ENCODE results near the gene ERBB3.
A peak's percentile ranks its signal among the peaks of the same experiment; 100 is the strongest.
"Not testable (repeated sequence)": the region's sequence is repeated elsewhere in the genome, so short reads cannot be mapped to it uniquely, and the experiment has no call there.

ERBB3 gene

DNA sequence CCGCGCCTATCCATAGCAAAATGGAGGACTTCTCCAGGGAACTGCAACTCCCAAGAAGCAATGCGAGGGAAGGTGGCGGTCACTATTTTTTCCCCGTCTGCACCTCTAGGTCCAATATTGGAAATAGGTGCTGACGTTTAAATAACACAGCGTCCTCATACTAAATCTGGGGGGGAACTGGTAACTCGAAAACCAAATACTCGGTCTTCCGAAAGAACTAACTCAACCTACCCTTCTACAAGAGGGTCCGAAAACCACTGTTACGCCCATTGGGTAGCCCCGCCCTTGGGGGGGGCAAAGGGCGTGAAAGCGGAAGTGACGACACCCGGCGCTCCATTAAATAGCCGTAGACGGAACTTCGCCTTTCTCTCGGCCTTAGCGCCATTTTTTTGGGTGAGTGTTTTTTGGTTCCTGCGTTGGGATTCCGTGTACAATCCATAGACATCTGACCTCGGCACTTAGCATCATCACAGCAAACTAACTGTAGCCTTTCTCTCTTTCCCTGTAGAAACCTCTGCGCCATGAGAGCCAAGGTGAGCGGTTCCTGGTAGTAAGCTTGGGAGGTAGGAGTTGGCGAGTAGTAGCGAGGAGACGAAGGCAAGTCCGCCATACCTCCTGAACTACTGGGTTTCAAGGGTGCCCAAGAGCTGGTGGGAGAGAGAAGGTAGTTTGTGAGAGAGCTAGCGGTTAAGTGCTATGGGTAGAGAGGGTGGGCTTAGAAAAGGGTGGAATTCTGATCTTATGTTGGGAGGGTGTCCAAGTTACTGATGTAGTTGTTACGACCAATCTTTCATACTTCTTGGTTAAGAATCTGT is 36.5 kb downstream of the ERBB3 start, which contains the start of gene RPL41:
TSS of gene RPL41 (plus strand) at position 367 of the 815 bp plus-strand sequence.
- DNase-seq (ENCODE audit: low read depth): peak; percentile 90

DNA sequence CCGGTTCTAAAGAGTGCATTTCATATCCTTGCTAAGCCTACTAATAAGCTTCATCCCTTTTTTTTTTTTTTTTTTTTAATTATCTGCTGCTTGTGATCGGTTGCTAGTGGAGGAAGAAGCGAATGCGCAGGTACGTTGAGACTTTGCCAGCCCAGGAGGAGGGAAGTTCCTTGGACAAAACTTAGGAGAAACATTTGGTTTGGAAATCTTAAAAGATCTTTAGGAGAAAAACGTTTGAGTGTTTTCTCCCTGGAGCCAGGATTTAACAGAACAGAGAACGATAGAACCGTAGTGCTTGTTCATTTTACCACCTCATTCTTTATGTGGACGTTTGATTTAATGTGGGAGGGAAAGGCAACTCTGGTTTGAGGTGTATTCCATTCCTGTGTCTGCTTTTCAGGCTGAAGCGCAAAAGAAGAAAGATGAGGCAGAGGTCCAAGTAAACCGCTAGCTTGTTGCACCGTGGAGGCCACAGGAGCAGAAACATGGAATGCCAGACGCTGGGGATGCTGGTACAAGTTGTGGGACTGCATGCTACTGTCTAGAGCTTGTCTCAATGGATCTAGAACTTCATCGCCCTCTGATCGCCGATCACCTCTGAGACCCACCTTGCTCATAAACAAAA is 37.2 kb downstream of the ERBB3 start:
- not testable (repeated sequence) for DNase-seq (ENCODE audit: low read depth)

DNA sequence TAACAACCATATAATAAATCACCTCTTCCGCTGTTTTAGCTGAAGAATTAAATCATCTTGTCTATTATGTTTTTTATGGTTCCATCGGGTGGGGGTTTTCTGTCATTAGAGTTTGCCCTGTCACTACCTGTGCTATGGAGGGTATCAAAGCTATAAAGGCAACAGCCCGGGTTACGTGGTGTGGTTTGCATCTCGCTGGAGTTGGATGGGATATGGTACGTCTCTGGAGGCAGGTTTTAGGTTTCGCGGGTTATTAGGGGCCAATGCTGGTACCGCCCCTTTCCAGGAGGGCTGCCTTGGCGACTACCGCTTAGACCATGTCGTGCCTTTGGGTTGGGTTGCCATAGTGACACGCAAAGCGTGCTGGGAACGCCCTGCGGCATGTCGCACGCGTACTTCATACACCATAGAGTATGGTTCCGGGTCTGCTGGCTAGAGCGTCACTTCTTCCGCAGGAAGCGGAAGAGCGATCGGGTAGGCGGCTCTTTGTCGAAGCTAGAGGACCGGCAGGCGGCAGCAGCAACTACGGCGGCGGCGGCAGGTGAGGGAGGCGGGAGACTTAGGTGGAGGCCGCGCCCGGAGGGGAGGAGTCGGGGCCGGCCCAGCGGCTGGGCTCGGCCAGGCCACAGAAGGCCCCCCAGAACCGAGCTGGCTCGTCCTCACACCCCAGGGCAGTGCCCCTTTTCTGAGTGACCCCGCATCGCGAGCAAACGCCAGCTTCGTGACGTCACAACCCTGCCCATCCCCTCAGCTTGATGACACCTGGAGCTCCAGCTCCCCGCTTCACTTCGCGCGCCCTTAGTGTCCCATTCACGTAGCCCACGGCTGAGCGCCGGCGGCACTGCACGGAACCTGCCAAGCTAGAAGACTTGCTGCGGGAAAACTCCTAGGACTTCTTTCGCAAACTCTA is 38.1 kb downstream of the ERBB3 start, which contains the start of gene ZC3H10:
TSS of gene ZC3H10 (plus strand) at position 489 of the 910 bp plus-strand sequence. CDS start 2,297 bp downstream, outside the sequence.
- peak; percentile 99 for DNase-seq (ENCODE audit: low read depth)

DNA sequence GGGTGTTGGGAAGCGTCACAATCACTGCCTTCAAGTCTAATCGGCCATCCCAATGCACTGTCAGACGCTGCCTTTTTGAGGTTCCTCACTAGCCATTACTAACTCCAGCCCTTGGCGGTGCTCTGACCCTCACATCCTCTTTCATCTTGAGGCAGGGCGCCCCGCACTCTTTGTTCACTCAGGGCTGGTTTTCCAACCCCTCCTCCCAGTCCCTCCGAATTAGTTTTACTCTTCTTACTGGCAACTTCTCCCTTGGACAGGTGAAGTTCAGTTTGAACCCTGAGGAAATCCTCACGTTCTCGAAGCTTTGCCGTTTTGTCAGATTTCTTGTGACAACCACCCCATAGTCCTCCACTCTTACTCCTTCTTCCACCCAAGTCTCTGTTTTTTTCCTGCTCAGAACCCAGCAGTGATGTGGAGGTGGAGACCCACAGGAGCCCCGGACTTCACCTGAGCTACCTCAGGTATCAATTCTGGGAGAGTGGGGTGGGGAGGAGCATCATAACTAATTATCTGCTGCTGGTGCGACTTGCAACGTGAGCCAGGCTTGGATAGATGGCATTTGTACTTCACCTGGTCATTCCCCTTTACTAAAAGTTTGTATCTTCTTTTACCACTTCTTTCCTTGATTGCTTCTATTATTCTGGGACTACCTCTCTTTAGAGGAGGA is 38.9 kb downstream of the ERBB3 start:
- no peak for DNase-seq (ENCODE audit: low read depth)

DNA sequence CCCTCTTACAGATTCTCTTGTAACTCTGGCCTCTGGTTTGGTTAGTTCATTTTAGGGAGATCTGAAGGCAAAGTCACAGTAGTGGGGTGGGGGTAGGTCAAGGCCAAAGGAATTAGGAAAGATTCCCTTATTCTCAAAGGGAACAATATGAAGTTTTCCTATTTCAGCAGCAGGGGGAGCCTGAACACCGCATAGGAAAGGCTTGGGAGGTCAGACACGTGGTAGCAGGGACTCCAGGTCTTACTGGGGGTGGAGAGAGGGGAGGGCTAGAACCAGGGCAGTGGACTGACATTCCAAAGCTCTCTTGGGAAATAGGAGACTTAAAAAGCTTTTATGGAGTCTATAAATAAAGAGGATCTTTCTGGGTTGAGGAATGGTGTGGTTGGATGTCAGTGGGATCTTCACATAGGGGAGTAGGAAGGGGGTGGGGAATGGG is 39.4 kb downstream of the ERBB3 start:
- peak; percentile 94 for DNase-seq (ENCODE audit: low read depth)

DNA sequence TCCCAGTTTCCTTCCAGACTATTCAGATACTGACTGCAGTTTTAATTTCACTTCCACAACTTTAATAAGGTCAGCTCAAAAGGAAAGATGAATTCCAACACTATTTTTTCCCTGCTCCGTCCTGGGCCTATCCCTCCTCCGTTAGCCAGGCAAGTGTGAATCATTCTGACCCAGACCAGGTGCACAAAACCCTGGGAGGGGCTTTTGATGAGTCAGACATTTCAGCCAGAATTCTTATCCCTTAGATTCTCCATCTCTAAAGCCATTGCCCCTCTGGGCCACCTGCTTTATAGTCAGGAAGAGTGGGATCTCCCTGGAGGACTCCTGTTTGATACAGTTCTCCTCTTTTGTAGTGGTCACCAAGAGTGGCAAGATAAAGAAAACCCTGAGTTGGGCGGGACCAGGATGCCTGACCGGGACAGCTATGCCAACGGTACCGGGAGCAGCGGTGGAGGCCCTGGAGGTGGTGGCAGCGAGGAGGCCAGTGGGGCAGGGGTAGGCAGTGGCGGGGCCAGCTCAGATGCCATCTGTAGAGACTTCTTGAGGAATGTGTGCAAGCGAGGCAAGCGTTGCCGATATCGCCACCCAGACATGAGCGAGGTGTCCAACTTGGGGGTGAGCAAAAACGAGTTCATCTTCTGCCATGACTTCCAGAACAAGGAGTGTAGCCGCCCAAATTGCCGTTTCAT is 40.3 kb downstream of the ERBB3 start:
- peak; percentile 35 for DNase-seq (ENCODE audit: low read depth)

DNA sequence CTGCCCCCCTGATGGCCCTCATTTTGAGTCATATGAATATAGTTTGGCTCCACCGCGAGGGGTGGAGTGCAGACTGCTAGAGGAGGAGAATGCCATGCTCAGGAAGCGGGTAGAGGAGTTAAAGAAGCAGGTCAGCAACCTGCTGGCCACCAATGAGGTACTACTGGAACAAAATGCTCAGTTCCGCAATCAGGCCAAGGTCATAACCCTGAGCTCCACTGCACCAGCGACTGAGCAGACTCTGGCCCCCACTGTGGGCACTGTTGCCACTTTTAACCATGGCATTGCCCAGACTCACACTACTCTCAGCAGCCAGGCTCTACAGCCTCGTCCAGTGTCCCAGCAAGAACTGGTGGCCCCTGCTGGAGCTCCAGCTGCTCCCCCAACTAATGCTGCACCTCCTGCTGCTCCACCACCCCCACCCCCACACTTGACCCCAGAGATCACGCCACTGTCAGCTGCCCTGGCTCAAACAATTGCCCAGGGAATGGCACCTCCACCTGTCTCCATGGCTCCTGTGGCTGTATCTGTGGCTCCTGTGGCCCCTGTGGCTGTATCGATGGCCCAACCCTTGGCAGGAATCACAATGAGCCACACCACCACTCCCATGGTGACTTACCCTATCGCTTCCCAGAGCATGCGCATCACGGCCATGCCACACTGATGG is 41.4 kb downstream of the ERBB3 start:
- DNase-seq (ENCODE audit: low read depth): no peak

DNA sequence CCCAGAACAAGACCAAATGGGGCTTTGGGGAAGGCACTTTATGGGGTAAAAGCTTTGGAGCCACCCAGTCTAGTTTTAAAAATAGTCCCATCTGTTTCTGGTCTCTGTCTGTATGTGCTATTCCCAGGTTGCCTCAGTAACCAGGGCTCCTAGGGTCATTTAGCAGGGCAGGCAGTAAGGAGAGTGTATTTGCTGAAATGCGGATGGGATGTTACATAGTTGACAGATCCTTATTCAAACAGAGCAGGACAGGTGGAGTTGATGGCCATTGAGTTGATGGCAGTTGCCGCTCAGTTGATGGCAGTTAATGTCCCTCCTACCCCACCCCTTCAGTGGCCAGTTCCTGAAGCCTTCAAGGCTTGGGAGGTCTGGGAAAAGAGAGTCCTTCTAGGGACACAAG is 42.7 kb downstream of the ERBB3 start:
- no peak for DNase-seq (ENCODE audit: low read depth)

DNA sequence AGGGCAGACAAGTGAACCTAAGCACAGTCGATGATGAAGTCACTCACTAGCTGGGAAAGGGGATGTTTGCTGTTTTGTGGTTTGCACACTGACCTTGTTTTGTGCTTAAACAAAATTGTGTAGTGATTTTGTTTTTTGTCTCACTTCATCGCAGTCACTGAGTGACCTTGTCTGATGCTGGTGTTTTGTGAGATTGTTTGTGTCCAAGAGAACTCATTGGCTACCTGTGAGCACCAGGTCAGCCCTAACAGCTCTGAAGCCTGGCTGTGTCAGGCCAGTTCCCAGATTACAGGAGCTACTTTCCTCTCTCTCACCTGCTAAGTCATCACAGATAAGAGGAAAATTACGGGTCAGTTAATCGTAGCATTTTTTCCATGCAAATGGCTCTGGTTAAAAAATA is 44.2 kb downstream of the ERBB3 start:
- no peak for DNase-seq (ENCODE audit: low read depth)

DNA sequence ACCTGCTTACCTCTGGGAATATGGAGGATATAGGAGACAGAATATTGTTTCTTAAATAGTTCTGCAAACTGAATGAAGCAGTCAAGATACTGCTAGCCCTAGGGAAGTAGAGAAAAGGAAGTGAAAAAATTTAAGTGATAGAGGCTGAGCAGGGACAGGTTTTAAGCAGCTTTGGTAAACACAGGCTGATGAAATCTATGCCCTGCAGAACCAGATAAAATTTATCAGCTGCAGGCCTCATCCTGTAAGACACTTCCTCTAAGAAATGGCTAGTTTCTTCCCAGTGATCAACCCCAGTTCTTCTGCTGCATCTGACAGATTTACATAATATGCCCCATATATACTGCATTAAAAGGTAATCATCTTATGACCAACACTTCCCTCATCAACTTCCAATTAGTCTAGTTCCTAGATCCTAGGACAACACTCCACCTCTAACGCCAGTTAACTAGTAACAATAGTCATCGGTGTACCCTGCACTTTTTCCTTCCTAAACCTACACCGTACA is 46.8 kb downstream of the ERBB3 start:
- DNase-seq (ENCODE audit: low read depth): no peak

DNA sequence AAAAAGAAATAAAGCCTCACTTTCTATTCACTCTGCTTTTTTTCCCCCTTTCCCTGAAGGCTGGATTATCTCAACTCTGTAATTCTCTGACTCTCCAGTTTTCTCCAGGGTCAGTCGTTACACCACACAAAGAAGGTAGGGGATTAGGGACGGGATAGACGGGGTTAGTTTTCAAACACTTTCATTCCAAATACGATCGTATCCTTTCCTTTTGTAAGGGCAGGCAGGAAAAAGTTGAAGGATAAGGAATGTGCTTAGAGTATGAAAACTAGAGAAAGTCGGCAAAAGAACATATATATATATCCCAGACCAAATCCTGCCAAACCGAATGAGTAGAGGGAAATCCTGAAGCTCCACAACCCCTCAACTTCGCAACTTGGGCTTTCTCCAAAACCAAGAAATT is 47.5 kb downstream of the ERBB3 start:
- DNase-seq (ENCODE audit: low read depth): no peak

DNA sequence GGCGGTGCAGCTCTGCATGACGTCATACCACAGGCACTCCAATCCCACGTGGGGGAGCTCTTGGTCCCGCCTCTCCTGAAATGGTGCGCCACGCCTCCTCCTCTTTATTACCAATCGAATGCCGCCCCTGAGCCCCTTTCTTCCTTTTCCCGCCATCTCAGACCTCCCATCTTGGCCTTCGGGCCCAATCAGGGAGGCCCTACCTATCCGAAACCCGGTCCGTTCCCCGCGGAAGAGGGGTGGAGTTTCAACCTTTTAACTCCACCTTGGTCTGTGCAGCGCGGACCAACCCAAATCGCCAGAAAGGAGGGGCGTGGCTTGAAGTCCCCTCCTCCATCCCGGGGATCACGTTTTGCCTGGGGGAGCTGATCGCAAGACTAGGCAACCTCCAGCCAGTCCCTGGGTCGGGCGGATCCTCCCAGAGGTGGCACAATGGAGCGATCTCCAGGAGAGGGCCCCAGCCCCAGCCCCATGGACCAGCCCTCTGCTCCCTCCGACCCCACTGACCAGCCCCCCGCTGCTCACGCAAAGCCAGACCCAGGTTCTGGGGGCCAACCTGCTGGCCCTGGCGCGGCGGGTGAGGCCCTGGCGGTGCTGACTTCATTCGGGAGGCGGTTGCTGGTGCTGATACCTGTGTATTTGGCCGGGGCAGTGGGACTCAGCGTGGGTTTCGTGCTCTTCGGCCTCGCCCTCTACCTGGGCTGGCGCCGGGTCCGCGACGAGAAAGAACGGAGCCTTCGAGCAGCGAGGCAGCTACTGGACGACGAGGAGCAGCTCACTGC is 48.1 kb downstream of the ERBB3 start, which contains the start of gene ESYT1:
TSS of gene ESYT1 (plus strand) at position 380 of the 782 bp plus-strand sequence. CDS start at position 433, 53 bp downstream.
- peak; percentile 100 for DNase-seq (ENCODE audit: low read depth)

DNA sequence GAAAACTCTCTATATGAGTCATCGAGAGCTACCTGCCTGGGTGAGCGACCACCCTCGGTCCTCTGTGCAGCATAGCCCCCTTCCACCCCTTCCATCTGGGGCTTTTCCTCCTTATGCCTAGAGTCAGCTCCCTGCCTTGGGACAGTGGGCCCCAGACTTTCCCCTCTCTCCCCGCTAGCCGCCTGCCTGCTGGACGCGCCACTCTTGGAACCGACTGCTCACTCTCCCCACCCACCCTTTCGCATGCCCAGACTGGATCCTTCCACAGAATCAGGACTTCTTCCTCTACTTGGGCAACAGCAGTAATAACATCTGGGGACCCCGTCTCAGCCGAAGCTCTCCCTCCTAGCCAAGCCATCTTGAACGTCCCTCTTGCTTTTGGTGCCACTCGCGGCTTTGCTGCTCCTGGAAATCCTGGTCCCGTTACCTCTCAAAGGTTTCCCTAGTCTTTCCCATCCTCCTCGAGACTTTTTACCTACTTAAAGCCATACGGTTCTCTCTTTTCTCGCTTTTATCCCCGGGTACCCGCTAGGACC is 48.8 kb downstream of the ERBB3 start:
- DNase-seq (ENCODE audit: low read depth): peak; percentile 22

DNA sequence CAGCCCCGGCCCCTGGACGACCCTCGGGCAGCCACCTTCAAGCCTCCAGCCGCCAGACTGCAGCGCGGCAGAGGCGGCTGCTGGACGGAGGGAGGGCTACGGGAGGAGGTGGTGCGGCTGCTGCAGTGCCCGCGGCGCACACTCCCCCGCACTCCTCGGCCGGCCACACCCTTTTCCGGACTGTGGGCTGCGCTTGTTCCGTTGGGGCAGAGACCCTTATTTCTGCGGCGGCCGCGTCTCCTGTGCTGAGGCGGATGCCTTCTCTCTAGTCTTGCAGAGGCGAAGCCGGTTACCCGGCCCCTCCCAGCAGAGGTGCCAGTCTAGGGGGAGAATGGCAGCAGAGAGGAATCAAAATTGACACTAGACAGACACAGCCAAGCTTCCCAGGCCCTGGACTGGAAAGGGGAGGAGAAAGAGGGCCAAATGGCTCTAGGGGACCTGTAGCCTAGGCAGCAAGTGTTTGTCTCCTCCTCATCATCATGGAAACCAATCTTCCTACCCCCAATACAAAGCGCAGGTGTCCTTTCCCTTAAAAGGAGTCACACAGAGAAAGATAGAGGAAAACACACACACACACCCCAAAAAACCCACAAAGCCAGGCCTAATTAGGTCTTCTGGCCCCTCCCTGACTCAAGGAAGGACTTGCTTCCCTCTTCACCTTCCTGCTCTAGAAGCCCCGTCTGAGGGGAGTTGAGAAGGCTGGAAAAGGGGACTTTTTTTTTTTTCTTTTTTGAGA is 49.4 kb downstream of the ERBB3 start:
- DNase-seq (ENCODE audit: low read depth): peak; percentile 41

DNA sequence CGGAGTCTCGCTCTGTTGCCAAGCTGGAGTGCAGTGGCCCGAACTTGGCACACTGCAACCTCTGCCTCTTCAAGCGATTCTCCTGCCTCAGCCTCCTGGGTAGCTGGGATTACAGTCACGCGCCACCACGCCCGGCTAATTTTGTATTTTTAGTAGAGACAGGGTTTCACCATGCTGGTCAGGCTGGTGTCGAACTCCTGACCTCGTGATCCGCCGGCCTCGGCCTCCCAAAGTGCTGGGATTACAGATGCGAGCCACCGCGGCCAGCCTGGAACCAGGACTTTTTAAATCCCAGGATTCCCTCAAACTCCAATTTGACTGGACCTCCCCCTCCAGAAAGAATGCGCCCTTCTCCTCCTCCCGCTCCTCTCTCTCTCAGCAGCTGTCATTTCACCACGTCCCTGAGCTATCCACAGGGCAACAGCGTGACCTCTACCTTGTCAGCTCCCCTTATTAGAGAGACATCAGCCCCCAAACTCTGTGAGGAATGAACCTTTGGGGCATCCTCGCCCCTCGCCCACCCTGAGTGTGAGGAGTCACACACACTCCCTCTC is 50.1 kb downstream of the ERBB3 start:
- DNase-seq (ENCODE audit: low read depth): no peak

DNA sequence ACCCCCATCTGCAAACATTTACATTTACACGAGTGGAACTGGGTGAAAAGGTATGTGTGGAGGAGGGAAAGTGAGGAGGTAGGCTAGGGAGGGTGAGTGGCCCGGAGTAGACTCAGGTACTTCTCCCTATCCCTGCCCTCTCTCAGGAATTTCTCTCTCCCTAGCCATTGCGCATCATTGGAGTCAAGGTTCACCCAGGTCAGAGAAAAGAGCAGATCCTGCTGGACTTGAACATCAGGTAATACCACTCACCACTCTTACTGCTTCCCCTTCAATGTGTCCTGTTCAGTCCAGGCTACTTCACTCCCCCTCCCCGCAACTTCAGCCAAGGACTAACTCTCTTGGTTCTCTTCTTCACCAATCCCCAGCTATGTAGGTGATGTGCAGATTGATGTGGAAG is 50.9 kb downstream of the ERBB3 start:
- no peak for DNase-seq (ENCODE audit: low read depth)

DNA sequence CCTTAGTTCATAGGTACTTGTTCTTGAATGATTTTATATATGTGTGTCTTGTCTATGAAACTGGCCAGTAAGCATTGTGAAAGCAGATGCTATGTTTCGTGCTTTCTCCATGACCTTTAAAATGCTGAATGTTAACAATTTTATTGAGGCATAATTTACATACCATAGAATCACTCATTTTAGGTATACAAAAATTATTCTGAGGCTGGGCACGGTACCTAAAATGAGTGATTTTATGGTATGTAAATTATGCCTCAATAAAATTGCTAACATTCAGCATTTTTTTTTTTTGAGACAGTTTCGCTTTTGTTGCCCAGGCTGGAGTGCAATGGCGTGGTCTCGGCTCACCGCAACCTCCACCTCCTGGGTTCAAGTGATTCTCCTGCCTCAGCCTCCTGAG is 54.9 kb downstream of the ERBB3 start:
- no peak for DNase-seq (ENCODE audit: low read depth)

All from iris pigment epithelial cell (primary cell).